ENCODE results near the gene NPIPB6. TPM values are rescaled to one million over a fixed set of nuclear protein-coding genes. Genes with fewer than 3 reads are reported as not detected.

Gene NPIPB6
- total RNA-seq, 1 experiment from 2014 or later: 8.3 TPM

- Histone ChIP-seq H2AFZ (ENCODE audit: low read length) (no peak overlapping the region), H3K4me1 (ENCODE audit: low read length) (no peaks in the 10 kb centered on the region)
- DNase-seq: no peak
Observed at GRCh38 chr16:28309811-28310311, 53.4 kb downstream of the NPIPB6 start.

DNA sequence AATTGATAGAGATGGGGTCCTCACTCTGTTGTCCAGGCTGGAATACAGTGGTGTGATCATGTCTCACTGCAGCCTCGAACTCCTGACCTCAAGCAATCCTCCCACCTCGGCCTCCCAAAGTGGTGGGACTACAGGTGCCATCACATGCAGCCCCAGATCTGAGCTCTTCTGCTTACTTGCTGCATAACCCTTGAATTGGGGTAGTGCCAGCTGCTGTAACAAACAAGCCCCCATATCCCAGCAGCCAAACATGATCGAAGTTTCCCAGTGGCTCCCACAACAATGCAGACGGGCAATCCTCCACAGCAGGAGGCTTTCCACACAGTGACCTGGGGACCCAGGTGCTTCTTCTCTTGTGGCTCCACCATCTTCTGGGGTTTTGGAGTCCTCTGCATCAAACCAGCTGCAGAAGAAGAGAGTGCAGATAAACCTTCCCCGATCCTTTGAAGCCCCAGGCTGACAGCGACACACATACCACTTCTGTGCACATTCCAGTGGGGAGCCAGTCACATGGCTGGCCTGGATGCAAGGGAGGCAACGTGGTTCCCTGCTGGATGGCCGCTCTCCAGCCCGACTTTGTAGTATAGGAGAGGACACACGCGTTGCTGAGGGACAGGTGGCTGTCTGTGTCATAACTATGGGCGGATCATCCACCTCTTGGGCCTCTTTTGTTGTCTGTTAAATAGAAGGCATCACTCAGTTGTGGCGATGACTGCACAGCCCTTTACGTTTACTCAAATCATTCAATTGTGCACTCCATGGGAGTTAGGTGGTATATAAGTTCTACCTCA lies 54.3 kb downstream of the NPIPB6 start:
- Histone ChIP-seq H3K36me3 (ENCODE audit: insufficient read depth, low read length) (no peaks in the 10 kb centered on the region), H3K9me2 (replicated peaks; ENCODE audit: insufficient read depth, low read length) (no peaks in the 10 kb centered on the region), H3K27me3 (ENCODE audit: low read length) (no peaks in the 10 kb centered on the region), H3K79me2 (ENCODE audit: low read length) (no peaks in the 10 kb centered on the region), H3K27ac (ENCODE audit: low read length) (no peak overlapping the region), H2AFZ (ENCODE audit: low read length) (no peak overlapping the region), H3K4me2 (ENCODE audit: low read depth, low read length, poor library complexity, severe bottlenecking) (no peak overlapping the region), H3K4me3 (ENCODE audit: low read length) (no peak overlapping the region), H3K4me1 (ENCODE audit: low read length) (no peaks in the 10 kb centered on the region), H4K20me1 (ENCODE audit: insufficient read depth, low read depth, low read length) (no peaks in the 10 kb centered on the region), H3K9me3 (ENCODE audit: low read length) (no peaks in the 10 kb centered on the region), H3K9ac (ENCODE audit: low read length) (no peak overlapping the region)
- DNase-seq: no peak

More at GRCh38 chr16:28309811-28310311, 53.4 kb downstream of the NPIPB6 start:
- Histone ChIP-seq H3K4me3 (ENCODE audit: low read length) (no peak overlapping the region), H3K9ac (ENCODE audit: low read length) (no peak overlapping the region), H3K79me2 (ENCODE audit: low read length) (no peaks in the 10 kb centered on the region), H4K20me1 (ENCODE audit: insufficient read depth, low read depth, low read length) (no peaks in the 10 kb centered on the region), H3K4me2 (ENCODE audit: low read depth, low read length, poor library complexity, severe bottlenecking) (no peak overlapping the region), H3K9me2 (replicated peaks; ENCODE audit: insufficient read depth, low read length) (no peaks in the 10 kb centered on the region), H3K27ac (ENCODE audit: low read length) (no peak overlapping the region), H3K27me3 (ENCODE audit: low read length) (no peaks in the 10 kb centered on the region), H3K9me3 (ENCODE audit: low read length) (no peaks in the 10 kb centered on the region), H3K36me3 (ENCODE audit: insufficient read depth, low read length) (no peaks in the 10 kb centered on the region)

DNA sequence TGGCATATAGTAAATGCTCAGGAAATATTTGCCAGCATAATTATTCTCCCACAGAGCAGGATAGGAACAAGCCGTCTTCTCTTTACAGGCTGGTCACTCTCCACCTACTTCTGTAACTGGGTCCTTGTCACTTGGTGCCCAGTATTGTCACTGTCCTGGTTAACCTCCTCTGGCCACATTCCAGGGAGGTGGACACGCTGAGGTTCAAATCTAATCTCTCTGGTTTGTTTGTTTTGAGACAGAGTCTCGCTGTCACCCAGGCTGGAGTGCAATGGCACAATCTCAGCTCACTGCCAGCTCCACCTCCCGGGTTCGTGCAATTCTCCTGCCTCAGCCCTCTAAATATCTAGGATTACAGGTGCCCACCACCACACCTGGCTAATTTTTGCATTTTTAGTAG lies 55.4 kb downstream of the NPIPB6 start:
- Histone ChIP-seq H4K20me1 (ENCODE audit: insufficient read depth, low read depth, low read length) (no peaks in the 10 kb centered on the region), H2AFZ (ENCODE audit: low read length) (no peak overlapping the region), H3K4me3 (ENCODE audit: low read length) (no peak overlapping the region), H3K4me1 (ENCODE audit: low read length) (no peaks in the 10 kb centered on the region), H3K9me2 (replicated peaks; ENCODE audit: insufficient read depth, low read length) (no peaks in the 10 kb centered on the region), H3K9me3 (ENCODE audit: low read length) (no peaks in the 10 kb centered on the region), H3K9ac (ENCODE audit: low read length) (no peak overlapping the region), H3K27me3 (ENCODE audit: low read length) (no peaks in the 10 kb centered on the region), H3K79me2 (ENCODE audit: low read length) (no peaks in the 10 kb centered on the region), H3K4me2 (ENCODE audit: low read depth, low read length, poor library complexity, severe bottlenecking) (no peak overlapping the region), H3K27ac (ENCODE audit: low read length) (no peak overlapping the region), H3K36me3 (ENCODE audit: insufficient read depth, low read length) (no peaks in the 10 kb centered on the region)
- DNase-seq: no peak

DNA sequence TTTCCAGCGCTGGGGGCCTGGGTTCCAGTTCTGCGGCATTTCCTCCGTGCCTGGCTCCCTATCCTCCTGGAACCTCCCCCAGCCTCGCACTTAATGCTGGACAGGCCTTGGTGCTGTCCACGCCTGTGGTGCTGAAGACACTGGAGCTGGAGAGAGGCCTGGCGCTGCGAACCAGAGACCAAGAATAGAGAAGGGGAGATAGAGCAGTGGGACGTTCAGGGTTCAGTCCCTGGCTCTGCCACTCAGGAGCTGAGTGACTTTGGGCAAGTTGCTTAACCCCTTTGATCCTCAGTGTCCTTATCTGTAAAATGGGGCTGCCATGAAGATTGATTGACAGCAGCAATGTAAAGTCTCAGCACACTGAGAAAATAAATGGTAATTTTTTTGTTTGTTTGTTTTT lies 59.1 kb downstream of the NPIPB6 start:
- DNase-seq: peak; percentile 60
- no peaks in the 10 kb centered on the region for H3K9me3 ChIP-seq (ENCODE audit: low read length)
- no peak overlapping the region for H3K4me3 ChIP-seq (ENCODE audit: low read length)
- no peak overlapping the region for H3K4me2 ChIP-seq (ENCODE audit: low read depth, low read length, poor library complexity, severe bottlenecking)
- no peaks in the 10 kb centered on the region for H3K4me1 ChIP-seq (ENCODE audit: low read length)
- H3K9ac ChIP-seq (ENCODE audit: low read length): no peak overlapping the region
- no peaks in the 10 kb centered on the region for H3K79me2 ChIP-seq (ENCODE audit: low read length)
- no peak overlapping the region for H3K27ac ChIP-seq (ENCODE audit: low read length)
- no peaks in the 10 kb centered on the region for H3K9me2 ChIP-seq (replicated peaks; ENCODE audit: insufficient read depth, low read length)
- H3K27me3 ChIP-seq (ENCODE audit: low read length): no peaks in the 10 kb centered on the region
- no peak overlapping the region for H2AFZ ChIP-seq (ENCODE audit: low read length)
- no peaks in the 10 kb centered on the region for H4K20me1 ChIP-seq (ENCODE audit: insufficient read depth, low read depth, low read length)
- no peaks in the 10 kb centered on the region for H3K36me3 ChIP-seq (ENCODE audit: insufficient read depth, low read length)

- H4K20me1 ChIP-seq (ENCODE audit: insufficient read depth, low read depth, low read length): no peaks in the 10 kb centered on the region
- no peak overlapping the region for H3K4me3 ChIP-seq (ENCODE audit: low read length)
- H3K9ac ChIP-seq (ENCODE audit: low read length): no peak overlapping the region
- no peaks in the 10 kb centered on the region for H3K9me3 ChIP-seq (ENCODE audit: low read length)
- DNase-seq: no peak
- no peaks in the 10 kb centered on the region for H3K9me2 ChIP-seq (replicated peaks; ENCODE audit: insufficient read depth, low read length)
- H3K27me3 ChIP-seq (ENCODE audit: low read length): no peaks in the 10 kb centered on the region
- no peak overlapping the region for H2AFZ ChIP-seq (ENCODE audit: low read length)
- no peaks in the 10 kb centered on the region for H3K4me1 ChIP-seq (ENCODE audit: low read length)
- H3K79me2 ChIP-seq (ENCODE audit: low read length): no peaks in the 10 kb centered on the region
- H3K4me2 ChIP-seq (ENCODE audit: low read depth, low read length, poor library complexity, severe bottlenecking): no peak overlapping the region
- H3K36me3 ChIP-seq (ENCODE audit: insufficient read depth, low read length): no peaks in the 10 kb centered on the region
- H3K27ac ChIP-seq (ENCODE audit: low read length): no peak overlapping the region
Observed at GRCh38 chr16:28303132-28303531, 60.2 kb downstream of the NPIPB6 start.

- Histone ChIP-seq H4K20me1 (ENCODE audit: insufficient read depth, low read depth, low read length) (no peaks in the 10 kb centered on the region), H2AFZ (ENCODE audit: low read length) (no peak overlapping the region), H3K27me3 (ENCODE audit: low read length) (no peaks in the 10 kb centered on the region), H3K9me2 (replicated peaks; ENCODE audit: insufficient read depth, low read length) (no peaks in the 10 kb centered on the region), H3K36me3 (ENCODE audit: insufficient read depth, low read length) (no peaks in the 10 kb centered on the region), H3K4me1 (ENCODE audit: low read length) (no peaks in the 10 kb centered on the region), H3K9ac (ENCODE audit: low read length) (no peak overlapping the region), H3K4me2 (ENCODE audit: low read depth, low read length, poor library complexity, severe bottlenecking) (no peak overlapping the region), H3K9me3 (ENCODE audit: low read length) (no peaks in the 10 kb centered on the region), H3K4me3 (ENCODE audit: low read length) (no peak overlapping the region), H3K27ac (ENCODE audit: low read length) (no peak overlapping the region), H3K79me2 (ENCODE audit: low read length) (no peaks in the 10 kb centered on the region)
- DNase-seq: no peak
Observed at GRCh38 chr16:28301620-28302019, 61.7 kb downstream of the NPIPB6 start.

- Histone ChIP-seq H3K4me2 (ENCODE audit: low read depth, low read length, poor library complexity, severe bottlenecking) (no peak overlapping the region), H3K27me3 (ENCODE audit: low read length) (no peaks in the 10 kb centered on the region), H3K9me3 (ENCODE audit: low read length) (no peaks in the 10 kb centered on the region), H3K27ac (ENCODE audit: low read length) (no peak overlapping the region), H3K79me2 (ENCODE audit: low read length) (no peaks in the 10 kb centered on the region), H3K36me3 (ENCODE audit: insufficient read depth, low read length) (no peaks in the 10 kb centered on the region), H3K9ac (ENCODE audit: low read length) (no peak overlapping the region), H2AFZ (ENCODE audit: low read length) (no peak overlapping the region), H3K9me2 (replicated peaks; ENCODE audit: insufficient read depth, low read length) (no peaks in the 10 kb centered on the region), H4K20me1 (ENCODE audit: insufficient read depth, low read depth, low read length) (no peaks in the 10 kb centered on the region), H3K4me1 (ENCODE audit: low read length) (no peaks in the 10 kb centered on the region), H3K4me3 (ENCODE audit: low read length) (no peak overlapping the region)
- no peak for DNase-seq
Observed at GRCh38 chr16:28301154-28301553, 62.2 kb downstream of the NPIPB6 start.

DNA sequence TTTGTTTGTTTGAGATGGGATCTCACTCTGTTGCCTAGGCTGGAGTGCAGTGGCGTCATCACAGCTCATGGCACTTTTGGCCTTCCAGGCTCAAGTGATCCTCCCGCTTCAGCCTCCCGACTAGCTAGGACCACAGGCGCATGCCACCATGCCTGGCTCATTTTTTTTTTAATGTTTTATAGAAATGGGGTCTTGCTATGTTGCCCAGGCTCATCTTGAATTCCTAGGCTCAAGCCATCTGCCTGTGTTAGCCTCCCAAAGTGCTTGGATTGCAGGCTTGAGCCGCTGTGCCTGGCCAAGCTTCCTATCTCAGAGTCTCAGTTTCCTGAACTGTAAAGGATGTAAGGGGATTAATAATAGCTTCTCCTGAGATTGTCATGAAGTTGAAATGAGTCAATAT lies 63.0 kb downstream of the NPIPB6 start:
- DNase-seq: no peak
- Histone ChIP-seq H3K27ac (ENCODE audit: low read length) (no peak overlapping the region), H3K9me2 (replicated peaks; ENCODE audit: insufficient read depth, low read length) (no peaks in the 10 kb centered on the region), H3K9ac (ENCODE audit: low read length) (no peak overlapping the region), H3K9me3 (ENCODE audit: low read length) (no peaks in the 10 kb centered on the region), H2AFZ (ENCODE audit: low read length) (no peak overlapping the region), H3K79me2 (ENCODE audit: low read length) (no peaks in the 10 kb centered on the region), H3K27me3 (ENCODE audit: low read length) (no peaks in the 10 kb centered on the region), H3K36me3 (ENCODE audit: insufficient read depth, low read length) (no peaks in the 10 kb centered on the region), H3K4me3 (ENCODE audit: low read length) (no peak overlapping the region), H3K4me2 (ENCODE audit: low read depth, low read length, poor library complexity, severe bottlenecking) (no peak overlapping the region), H3K4me1 (ENCODE audit: low read length) (no peaks in the 10 kb centered on the region), H4K20me1 (ENCODE audit: insufficient read depth, low read depth, low read length) (no peaks in the 10 kb centered on the region)
